Limb (tissue), 2 donors: Measurements from ENCODE around the gene RHD.
"Not testable (repeated sequence)": the region's sequence is repeated elsewhere in the genome, so short reads cannot be mapped to it uniquely, and the experiment has no call there.

Experiments
- DNase-seq, 2 donors: peaks; one replicate each; pipeline ENCODE4 v3.0.0-alpha.2; 2016; ENCODE audit errors: extremely low spot score in 2 of 2

Gene RHD

DNA sequence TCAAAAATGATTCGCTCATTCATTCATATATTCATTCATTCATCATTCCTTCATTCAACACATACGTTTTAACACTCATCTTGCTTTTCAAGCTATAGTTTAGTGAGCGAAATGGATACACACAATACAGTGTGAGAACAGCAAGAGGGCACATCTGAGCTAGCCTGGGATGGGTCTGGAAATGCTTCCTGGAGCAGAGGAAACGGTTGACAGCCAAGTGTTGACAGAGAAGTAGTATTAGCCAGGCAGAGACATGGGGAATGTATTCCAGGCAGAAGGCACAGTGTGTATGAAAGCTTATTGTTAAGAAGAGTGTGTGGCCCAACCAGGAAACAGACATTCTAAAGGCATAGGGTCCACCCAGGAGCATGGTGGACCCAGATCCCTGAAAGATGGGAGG is 32.6 kb downstream of the RHD start:
- DNase-seq: not testable (repeated sequence)

DNA sequence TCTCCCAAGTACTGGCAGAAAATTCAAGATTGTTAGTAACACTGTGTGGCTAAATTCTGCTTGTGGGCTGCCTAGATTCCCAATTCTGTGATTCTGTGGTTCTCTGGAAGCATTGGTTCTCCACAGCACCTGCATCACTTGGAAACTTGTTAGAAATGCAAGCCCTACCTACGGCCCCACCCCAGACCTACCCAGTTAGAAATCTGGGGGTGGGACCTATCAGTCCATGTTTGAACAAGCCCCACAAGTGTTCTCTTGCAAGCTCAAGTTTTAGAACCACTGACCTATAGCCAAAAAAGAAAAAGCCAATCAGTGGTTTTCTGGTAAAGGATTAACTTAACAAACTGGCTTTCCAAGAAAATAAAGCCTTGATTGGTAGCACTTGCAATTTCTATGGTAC is 35.9 kb downstream of the RHD start:
- not testable (repeated sequence) for DNase-seq

DNA sequence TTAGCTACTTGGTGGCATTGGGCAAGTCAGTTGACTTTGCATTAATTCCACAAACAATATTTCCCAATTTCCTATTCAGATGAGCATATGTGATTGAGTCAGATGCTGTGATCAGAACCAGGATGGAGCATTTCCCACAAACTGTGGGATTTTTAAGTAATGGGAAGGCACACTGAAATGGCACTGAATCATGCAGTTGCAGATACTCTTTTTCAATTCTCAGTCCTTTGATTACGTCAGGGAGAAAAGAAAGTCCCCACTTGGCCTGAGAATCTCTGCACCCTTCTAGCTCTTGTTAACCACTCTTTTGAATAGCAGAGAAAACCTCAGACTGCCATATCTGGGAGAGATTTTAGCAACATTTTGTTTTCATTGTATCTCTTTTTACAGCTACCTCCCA is 36.8 kb downstream of the RHD start:
- not testable (repeated sequence) for DNase-seq

DNA sequence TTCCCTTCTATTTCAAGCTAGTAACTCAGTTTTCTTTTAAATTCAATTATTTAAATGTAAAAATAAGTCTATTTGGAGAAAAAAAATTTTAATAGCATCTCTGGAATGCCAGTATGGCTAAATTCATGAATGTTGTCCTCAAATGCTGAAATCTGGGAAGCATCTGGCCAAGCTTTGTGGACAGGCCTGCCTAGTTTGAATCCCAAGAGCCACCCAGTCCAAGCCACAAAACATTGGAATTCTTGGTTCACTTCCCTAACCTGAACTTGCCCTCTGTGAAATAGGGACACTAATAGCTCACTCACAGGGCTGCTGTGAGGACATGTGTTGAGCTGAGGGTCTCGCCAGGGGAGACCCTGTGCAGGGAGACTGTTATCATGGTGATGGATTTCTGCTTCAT is 37.2 kb downstream of the RHD start:
- DNase-seq: not testable (repeated sequence)

DNA sequence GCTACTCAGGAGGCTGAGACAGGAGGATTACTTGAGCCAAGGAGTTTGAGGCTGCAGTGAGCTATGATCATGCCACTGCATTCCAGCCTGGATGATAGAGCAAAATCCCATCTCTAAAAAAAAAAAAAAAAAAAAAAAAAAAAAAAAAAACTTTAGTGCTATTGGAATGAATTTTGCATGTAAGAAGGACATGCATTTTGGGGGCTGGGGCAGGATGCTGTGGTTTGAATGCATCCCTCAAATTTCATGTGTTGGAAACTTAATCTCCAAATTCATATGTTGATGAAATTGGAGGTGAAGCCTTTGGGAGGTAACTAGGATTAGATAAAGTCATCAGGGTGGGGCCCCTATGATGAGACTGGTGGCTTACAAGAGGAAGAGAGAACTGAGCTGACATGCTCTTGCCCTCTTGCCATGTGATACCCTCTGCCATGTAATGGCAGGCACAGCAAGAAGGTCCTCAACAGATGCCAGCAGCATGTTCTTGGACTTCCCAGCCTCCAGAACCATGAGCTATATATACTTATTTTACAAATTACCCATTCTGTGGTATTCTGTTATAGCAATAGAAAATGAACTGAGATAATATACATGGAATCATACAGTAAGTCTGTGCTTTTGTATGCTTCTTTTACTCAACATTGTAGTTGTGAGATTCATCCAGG is 40.6 kb downstream of the RHD start:
- DNase-seq: not testable (repeated sequence)

DNA sequence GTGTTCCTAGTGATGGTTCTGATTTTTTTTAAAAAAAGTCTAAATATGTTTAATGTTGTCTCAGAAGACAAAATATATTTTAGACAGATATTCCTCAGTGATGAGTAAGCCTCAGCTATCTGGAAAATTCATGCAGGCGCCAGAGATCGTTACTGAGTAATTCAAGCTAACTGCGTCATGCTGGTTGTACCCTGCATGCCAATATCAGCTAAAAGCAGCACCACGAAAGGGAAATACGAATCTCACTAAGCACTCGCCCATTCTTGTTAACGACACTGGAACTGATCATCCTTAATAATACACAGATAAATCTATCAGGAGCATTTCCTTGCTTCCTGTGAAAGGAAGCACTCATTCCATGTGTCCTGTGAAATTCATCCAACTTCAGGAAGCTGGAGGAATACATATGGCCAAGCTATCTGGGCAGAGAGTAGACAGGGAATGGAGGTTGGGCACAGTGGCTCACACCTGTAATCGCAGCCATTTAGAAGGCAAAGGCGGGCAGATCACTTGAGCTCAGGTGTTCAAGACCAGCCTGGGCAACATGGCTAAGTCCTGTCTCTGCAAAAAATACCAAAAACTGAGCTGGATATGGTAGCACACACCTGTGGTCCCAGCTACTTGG is 48.1 kb downstream of the RHD start:
- not testable (repeated sequence) for DNase-seq

DNA sequence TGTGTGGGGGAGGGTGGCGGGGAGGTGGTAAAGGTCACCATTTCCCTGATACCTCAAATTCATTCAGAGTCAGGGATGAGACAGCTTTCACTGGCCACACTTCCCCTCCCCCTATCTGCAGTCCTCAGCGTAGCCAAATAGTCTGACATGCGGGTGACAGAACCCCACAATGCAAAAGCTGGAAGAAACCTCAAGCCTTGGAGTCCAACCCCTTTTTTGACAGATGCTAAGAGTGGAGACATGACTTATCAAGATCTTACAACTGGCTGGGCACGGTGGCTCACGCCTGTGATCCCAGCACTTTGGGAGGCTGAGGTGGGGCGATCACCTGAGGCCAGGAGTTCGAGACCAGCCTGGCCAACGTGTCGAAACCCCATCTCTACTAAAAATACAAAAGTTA is 49.8 kb downstream of the RHD start:
- DNase-seq: not testable (repeated sequence)

DNA sequence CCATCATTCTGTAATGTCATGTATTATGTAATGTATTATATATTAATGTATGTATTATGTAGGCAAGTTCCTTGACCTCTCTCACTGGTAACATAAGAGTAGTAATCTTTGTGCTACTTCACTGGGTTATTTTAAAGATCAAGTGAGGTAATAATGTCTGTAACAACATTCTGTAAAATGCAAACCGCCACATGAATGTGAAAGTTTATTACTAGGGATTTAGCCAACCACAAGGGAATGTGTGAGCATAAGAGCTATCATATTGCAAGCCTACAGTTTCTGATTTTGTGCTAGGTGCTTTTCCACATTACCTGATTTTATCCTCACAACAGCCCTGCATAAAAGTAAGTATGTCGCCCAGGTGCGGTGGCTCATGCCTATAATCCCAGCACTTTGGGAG is 52.1 kb downstream of the RHD start:
- not testable (repeated sequence) for DNase-seq

GRCh38 chr1:25327864-25328790 is 55.8 kb downstream of the RHD start:
- not testable (repeated sequence) for DNase-seq

DNA sequence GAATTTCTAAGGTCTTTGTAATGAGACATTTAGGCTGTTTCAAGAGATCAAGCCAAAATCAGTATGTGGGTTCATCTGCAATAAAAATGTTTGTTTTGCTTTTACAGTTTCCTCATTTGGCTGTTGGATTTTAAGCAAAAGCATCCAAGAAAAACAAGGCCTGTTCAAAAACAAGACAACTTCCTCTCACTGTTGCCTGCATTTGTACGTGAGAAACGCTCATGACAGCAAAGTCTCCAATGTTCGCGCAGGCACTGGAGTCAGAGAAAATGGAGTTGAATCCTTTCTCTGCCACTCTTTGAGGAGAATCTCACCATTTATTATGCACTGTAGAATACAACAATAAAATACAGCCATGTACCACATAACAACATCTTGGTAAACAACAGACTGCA is 56.5 kb downstream of the RHD start:
- not testable (repeated sequence) for DNase-seq

GRCh38 chr1:25329336-25329735 is 57.0 kb downstream of the RHD start:
- not testable (repeated sequence) for DNase-seq

DNA sequence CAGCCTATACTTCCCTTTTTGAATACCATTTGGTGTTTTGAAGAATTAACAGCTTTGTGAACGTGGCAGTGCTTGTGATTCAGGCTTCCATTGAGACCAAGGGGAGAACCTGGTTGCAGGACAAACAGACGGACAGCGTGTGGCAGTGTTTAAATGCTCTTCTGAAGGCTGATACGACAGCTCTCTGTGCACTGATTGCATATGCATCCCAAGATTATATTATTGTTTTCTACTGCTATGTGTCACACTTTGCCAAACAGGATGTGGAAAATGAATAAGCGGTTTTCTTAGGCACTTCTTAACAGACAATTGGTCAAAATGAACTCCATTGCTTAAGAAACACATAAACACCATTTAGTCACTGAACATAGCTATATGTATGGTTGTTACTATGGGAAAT is 57.6 kb downstream of the RHD start:
- DNase-seq: not testable (repeated sequence)

GRCh38 chr1:25336922-25337354 is 64.6 kb downstream of the RHD start:
- peak in 1 of 2 donors; percentile 27 for DNase-seq

- peak in 1 of 2 donors; percentile 46 for DNase-seq
Measured at GRCh38 chr1:25337483-25338187, 65.3 kb downstream of the RHD start.

DNA sequence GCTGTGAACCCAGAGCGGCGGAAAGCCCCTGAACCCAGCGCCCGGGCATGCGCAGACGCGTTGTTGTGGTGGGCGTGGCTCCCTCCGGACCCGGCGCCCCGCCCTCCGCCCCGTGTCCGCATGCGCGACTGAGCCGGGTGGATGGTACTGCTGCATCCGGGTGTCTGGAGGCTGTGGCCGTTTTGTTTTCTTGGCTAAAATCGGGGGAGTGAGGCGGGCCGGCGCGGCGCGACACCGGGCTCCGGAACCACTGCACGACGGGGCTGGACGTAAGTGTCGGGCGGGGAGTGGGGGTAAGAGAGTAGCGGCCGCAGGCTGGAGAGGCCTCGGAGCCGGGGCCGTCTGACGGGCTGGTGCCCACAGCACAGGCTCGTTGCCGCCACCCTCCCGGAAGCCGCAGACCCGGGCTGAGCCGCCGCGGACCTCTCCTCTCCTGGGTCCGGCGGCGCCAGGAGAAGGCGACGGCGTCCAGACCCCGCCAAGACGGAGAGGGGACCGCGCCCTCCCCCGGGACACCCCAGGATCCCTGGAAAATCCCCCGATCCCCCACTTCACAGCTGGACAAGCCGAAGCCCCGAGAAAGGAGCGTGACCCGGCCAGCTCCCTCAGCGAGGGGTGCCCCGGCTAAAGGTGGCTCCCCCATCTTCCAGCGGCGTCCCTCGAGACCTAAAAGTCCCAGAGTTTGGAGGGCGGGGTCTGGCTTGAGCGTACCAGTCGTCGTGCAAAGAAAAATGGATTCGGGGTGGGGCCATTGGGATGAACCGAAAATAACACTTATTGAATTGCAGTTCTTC is 66.1 kb downstream of the RHD start, which contains the start of gene TMEM50A:
Gene TMEM50A, plus strand, starts transcription at position 147 of the 794 bp plus-strand sequence. CDS start 2,153 bp downstream, outside the sequence.
- peak; percentile 82 to 93 for DNase-seq

- DNase-seq: no peak
Measured at GRCh38 chr1:25338986-25339385, 66.7 kb downstream of the RHD start.

- no peak for DNase-seq
Measured at GRCh38 chr1:25341746-25342145, 69.4 kb downstream of the RHD start.

GRCh38 chr1:25342846-25343245 is 70.5 kb downstream of the RHD start:
- DNase-seq: no peak

DNA sequence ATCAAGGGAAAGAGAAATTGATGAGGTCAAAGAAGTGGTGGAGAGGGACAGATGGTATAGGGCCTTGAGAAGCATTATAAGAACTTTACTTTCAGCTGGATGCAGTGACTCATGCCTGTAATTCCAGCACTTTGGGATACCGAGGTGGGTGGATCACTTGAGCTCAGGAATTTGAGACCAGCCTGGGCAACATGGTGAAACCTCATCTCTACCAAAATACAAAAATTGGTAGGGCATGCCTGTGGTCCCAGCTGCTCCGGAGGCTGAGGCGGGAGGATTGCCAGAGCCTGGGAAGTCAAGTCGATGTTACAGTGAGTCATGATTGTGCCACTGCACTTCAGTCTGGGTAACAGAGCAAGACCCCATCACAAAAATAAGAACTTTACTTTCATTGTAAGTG is 71.6 kb downstream of the RHD start:
- DNase-seq: no peak

- DNase-seq: no peak
Measured at GRCh38 chr1:25347556-25347955, 75.2 kb downstream of the RHD start.
